Brain microvascular endothelial cell (primary cell): ENCODE data around the gene VRK1.

Source experiments
- DNase-seq: peaks from one replicate; pipeline ENCODE4 v3.0.0-alpha.2; 2020
- H3K27ac ChIP-seq: fragments of 250-450 bp; sonication (Bioruptor Pico); 2 replicates; pipeline ENCODE4 v1.5.1; 2020; ENCODE audit warnings: mild to moderate bottlenecking, moderate library complexity
- H3K27me3 ChIP-seq: fragments of 250-450 bp; sonication (Bioruptor Pico); replicated peaks from 2 replicates; pipeline ENCODE4 v1.5.1; 2020; ENCODE audit warnings: mild to moderate bottlenecking
- H3K36me3 ChIP-seq: fragments of 250-450 bp; sonication (Bioruptor Pico); replicated peaks from 2 replicates; pipeline ENCODE4 v1.5.1; 2020; ENCODE audit warnings: mild to moderate bottlenecking
- H3K4me3 ChIP-seq: 2 replicates; pipeline ENCODE4 v1.5.1; 2011; ENCODE audit warnings: low read depth, mild to moderate bottlenecking, control low read depth, low read length, moderate library complexity
- CTCF ChIP-seq: IDR thresholded peaks from 2 replicates; pipeline ENCODE4 v1.5.1; 2011; ENCODE audit warnings: low read depth, mild to moderate bottlenecking, moderate library complexity, low read length, control low read depth, inconsistent platforms; ENCODE audit errors: missing control alignments
- in situ Hi-C: cut with HindIII; loops from 2 replicates; pipeline ENCODE4 v1.10.0; 2017; ENCODE audit warnings: low sequenced_read_pairs, low pct_ligation_motif_present

VRK1 gene

GRCh38 chr14:96843137-96843536 is 46.0 kb downstream of the VRK1 start:
- H3K4me3 ChIP-seq, result no peak overlapping the region
- no peak overlapping the region for H3K27ac ChIP-seq
- no peak for TF ChIP-seq CTCF
- in situ Hi-C loops, result no loop called here
- DNase-seq, result no peak
- H3K36me3 ChIP-seq, result no peaks in the 10 kb centered on the region
- H3K27me3 ChIP-seq, result no peaks in the 10 kb centered on the region

GRCh38 chr14:96844857-96845570 is 47.8 kb downstream of the VRK1 start:
- in situ Hi-C loops, result no loop called here
- H3K27ac ChIP-seq, result no peak overlapping the region
- DNase-seq, result no peak
- no peak overlapping the region for H3K4me3 ChIP-seq
- no peaks in the 10 kb centered on the region for H3K36me3 ChIP-seq
- no peaks in the 10 kb centered on the region for H3K27me3 ChIP-seq
- TF ChIP-seq CTCF, result no peak

- Histone ChIP-seq H3K36me3 (no peaks in the 10 kb centered on the region), H3K4me3 (no peak overlapping the region), H3K27ac (no peak overlapping the region), H3K27me3 (no peaks in the 10 kb centered on the region)
- in situ Hi-C loops, result no loop called here
- TF ChIP-seq CTCF, result no peak
- no peak for DNase-seq
Observed at GRCh38 chr14:96847451-96847850, 50.3 kb downstream of the VRK1 start.

GRCh38 chr14:96848011-96848410 is 50.8 kb downstream of the VRK1 start:
- no peaks in the 10 kb centered on the region for H3K36me3 ChIP-seq
- H3K4me3 ChIP-seq, result no peak overlapping the region
- no peak for TF ChIP-seq CTCF
- no peaks in the 10 kb centered on the region for H3K27me3 ChIP-seq
- DNase-seq, result no peak
- no peak overlapping the region for H3K27ac ChIP-seq
- in situ Hi-C loops, result no loop called here

- Histone ChIP-seq H3K27ac (no peak overlapping the region), H3K27me3 (no peaks in the 10 kb centered on the region), H3K36me3 (no peaks in the 10 kb centered on the region), H3K4me3 (no peak overlapping the region)
- no peak for DNase-seq
- no peak for TF ChIP-seq CTCF
- in situ Hi-C loops, result no loop called here
Observed at GRCh38 chr14:96849733-96850132, 52.6 kb downstream of the VRK1 start.
